HEK293 (cell line): Measurements from ENCODE around the gene FLNC.

Experiments used
- TF ChIP-seq, protein P1 (sequence below): fragments of 450-650 bp; formaldehyde crosslinking; IDR thresholded peaks from 2 replicates; pipeline ENCODE4 v1.5.1; 2016; ENCODE audit warnings: missing biosample characterization, missing genetic modification characterization
- TF ChIP-seq, protein P2 (sequence below): fragments of 450-650 bp; formaldehyde crosslinking; IDR thresholded peaks from 2 replicates; pipeline ENCODE4 v1.5.1; 2016; ENCODE audit warnings: missing biosample characterization, missing genetic modification characterization

- TF ChIP-seq, protein P1, sequence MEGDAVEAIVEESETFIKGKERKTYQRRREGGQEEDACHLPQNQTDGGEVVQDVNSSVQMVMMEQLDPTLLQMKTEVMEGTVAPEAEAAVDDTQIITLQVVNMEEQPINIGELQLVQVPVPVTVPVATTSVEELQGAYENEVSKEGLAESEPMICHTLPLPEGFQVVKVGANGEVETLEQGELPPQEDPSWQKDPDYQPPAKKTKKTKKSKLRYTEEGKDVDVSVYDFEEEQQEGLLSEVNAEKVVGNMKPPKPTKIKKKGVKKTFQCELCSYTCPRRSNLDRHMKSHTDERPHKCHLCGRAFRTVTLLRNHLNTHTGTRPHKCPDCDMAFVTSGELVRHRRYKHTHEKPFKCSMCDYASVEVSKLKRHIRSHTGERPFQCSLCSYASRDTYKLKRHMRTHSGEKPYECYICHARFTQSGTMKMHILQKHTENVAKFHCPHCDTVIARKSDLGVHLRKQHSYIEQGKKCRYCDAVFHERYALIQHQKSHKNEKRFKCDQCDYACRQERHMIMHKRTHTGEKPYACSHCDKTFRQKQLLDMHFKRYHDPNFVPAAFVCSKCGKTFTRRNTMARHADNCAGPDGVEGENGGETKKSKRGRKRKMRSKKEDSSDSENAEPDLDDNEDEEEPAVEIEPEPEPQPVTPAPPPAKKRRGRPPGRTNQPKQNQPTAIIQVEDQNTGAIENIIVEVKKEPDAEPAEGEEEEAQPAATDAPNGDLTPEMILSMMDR (tag by site-specific recombination), result no peak
- TF ChIP-seq, protein P2, sequence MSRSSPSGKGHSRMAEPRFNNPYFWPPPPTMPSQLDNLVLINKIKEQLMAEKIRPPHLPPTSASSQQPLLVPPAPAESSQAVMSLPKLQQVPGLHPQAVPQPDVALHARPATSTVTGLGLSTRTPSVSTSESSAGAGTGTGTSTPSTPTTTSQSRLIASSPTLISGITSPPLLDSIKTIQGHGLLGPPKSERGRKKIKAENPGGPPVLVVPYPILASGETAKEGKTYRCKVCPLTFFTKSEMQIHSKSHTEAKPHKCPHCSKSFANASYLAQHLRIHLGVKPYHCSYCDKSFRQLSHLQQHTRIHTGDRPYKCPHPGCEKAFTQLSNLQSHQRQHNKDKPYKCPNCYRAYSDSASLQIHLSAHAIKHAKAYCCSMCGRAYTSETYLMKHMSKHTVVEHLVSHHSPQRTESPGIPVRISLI, result no peak
Measured at GRCh38 chr7:128856001-128856718, 26.0 kb downstream of the FLNC start.
